GM12874 (cell line): Measurements from ENCODE around the gene RBM4.

ENCODE experiments used
- CTCF ChIP-seq: IDR thresholded peaks from 2 replicates; pipeline ENCODE4 v1.5.1; 2011; ENCODE audit warnings: low read depth, mild to moderate bottlenecking, control low read depth, low read length, moderate library complexity; ENCODE audit not compliant: insufficient read depth

The RBM4 gene

GRCh38 chr11:66684635-66685034 lies 46.1 kb downstream of the RBM4 start:
- no peak for TF ChIP-seq CTCF

GRCh38 chr11:66685276-66686099 lies 47.0 kb downstream of the RBM4 start:
- no peak for TF ChIP-seq CTCF

GRCh38 chr11:66686100-66686785 lies 47.7 kb downstream of the RBM4 start:
- TF ChIP-seq CTCF: no peak

GRCh38 chr11:66686801-66687750 lies 48.6 kb downstream of the RBM4 start:
- TF ChIP-seq CTCF: no peak

- no peak for TF ChIP-seq CTCF
These were observed 49.4 kb downstream of the RBM4 start for GRCh38 chr11:66687831-66688281.

GRCh38 chr11:66688561-66689534 lies 50.3 kb downstream of the RBM4 start:
- no peak for TF ChIP-seq CTCF
